HG03520 (cell line): Measurements from ENCODE around the gene MYL12A.
"Not testable (repeated sequence)": the region's sequence is repeated elsewhere in the genome, so short reads cannot be mapped to it uniquely, and the experiment has no call there.

Source experiments
- ATAC-seq: cut with Tn5 transposase; IDR thresholded peaks from one replicate; pipeline ENCODE4 v1.9.1; 2021; ENCODE audit warnings: mild to moderate bottlenecking, moderate library complexity; ENCODE audit not compliant: unreplicated experiment

Gene MYL12A

GRCh38 chr18:3254725-3255124 is 7.1 kb downstream of the MYL12A start:
- no peak for ATAC-seq

- no peak for ATAC-seq
These were observed 8.1 kb downstream of the MYL12A start for GRCh38 chr18:3255611-3256165.

- ATAC-seq = no peak
These were observed 9.4 kb downstream of the MYL12A start for GRCh38 chr18:3256693-3257626.

DNA sequence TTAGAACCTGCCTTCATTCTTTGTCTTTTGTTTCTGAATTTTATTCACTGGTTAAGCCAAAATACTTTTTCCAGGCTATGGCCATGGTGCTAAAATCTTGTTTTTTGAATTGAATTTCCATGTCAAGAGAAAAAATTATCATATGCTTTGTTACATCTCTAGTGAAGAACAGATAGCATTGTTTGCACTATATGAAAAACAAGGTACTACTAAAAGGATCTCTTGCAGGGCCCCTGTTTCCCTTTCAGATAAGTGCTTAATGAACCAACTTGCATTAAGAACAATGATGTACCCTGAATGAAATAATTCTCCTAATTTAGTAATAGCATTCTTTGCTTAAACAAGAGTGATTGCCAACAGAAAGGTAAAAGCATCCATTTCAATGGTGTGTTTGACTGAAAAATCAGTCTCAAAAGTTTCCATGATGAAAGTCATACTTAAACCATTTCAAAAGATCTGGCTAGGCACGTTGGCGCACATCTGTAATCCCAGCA is 10.1 kb downstream of the MYL12A start:
- ATAC-seq = no peak

- ATAC-seq = no peak
These were observed 13.4 kb downstream of the MYL12A start for GRCh38 chr18:3260995-3261372.

DNA sequence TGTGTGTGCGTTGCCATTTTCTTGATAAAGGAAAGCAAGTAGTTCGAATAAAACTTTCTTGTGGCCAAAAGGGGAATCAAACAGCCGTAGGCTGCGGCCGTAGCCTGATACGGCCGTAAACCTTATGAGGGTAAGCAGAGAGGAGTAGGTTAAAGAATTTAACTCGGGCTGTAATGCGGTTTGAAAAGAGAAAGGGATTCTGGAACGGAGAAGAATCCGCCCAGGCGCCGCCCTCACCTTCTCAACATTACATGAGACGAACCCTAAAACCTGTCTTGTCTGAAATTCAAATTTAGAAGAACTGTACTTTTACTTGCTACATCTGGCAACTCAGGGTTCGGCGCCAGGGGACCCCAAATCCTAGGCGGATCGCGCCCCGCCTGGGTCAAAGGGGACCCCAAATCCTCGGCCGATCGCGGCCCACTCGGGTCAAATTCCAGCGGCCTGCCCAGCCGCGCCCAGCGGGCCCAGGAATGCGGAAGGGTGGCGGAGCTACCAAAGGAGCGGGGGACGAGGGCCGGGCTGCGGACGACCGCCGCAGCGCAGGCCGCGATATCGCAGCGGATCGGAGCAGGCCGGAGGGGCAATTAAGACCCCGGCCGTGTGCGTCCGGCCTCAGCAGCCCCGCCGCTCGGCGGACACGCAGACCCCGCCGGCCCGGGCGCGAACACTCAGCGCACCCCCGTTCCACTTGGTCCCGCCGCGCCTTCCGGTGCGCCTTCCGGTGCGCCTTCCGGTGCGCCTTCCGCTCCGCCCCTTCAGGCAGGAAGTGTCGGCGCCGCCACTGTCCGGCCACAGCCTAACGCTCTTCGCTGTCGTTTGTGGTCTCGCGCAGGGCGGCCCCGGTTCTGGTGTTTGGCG is 14.0 kb downstream of the MYL12A start, which contains the start of gene MYL12B:
Gene MYL12B, plus strand, starts transcription at position 761 of the 861 bp plus-strand sequence. CDS start 10,766 bp downstream, outside the sequence.
- ATAC-seq = peak; percentile 74

DNA sequence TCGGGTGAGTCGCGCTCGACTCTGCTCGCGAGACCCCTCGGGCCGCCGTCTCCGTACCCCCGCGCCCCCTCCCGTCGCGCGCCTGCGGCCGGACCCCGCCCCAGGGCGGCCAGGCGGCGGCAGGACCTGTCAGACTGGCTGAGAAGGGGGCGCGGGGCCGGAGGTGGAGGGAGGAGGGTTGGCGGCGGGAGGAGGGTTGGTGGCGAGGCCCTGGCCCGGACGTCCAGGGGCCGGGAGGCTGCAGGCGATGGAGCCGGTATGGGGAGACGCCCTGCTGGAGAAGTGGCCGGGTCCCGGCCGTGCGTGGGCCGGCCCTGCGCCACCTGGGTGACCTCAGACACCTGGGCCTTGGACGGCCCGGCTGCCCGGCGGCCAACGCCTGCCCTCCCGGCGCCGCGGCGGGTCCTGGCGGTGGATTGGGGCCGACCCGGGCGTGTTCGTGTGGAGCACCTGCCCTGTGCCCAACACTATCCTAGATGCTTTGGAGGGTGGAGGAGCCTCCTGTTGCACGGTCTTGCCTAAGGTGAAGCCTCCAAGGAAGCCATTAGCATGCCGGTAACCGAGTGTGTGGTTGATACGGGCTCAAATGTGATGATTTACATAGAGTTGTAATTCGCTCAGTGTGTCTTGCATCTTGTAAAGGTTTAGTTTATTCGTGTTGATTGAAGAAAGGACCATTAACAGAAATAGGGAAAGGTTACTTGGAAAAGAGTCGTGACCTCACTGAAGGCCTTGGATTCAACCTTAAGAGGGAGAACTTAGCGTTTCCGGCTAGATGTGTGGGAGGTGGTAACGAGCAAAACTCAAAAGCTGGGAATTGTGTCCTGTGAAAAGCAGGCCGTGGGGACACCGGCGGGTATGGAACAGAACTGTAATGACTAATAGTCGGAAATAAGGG is 14.9 kb downstream of the MYL12A start:
- ATAC-seq = peak; percentile 32

GRCh38 chr18:3263132-3263700 is 15.6 kb downstream of the MYL12A start:
- no peak for ATAC-seq

DNA sequence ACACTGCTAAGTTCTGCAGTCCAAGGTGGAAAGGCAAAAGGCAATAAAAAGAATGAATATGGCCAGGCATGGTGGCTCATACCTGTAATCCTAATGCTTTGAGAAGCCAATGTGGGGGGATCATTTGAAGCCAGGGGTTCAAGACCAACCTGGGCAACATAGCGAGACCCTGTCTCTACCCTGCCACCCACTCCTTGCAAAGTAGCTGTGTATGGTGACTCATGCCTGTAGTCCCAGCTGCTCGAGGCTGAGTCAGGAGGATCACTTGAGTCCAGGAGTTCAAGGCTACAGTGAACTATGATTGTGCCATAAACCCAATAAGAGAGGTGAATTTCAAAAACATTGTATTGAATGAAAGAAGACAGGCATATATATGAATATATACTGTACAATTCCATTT is 16.8 kb downstream of the MYL12A start:
- no peak for ATAC-seq

- ATAC-seq = no peak
These were observed 18.0 kb downstream of the MYL12A start for GRCh38 chr18:3265564-3266033.

DNA sequence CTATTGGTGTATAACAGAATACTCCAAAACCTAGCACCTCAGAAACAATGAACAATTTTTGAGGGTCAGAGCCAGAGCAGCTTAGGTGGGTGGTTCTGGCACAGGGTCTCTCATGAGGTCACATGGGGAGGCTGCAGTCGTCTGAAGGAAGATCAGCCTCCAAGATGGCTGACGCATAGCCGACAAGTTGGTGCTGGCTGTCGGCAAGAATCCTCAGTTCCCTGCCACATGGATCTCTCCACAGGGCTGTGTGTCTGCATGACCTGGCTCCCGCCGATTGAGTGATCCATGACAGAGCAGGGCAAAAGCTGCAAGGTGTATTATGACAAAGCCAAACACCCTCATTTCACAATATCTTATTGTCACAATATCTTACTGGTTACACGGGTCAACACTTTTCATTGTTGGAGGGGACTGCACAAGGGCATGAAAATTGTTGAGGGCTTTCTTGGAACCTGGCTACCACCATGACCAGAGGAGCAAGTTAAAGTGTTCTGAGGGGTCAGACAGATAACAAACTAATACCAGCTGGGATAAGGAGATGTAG is 18.5 kb downstream of the MYL12A start:
- ATAC-seq = no peak

- ATAC-seq = no peak
These were observed 20.7 kb downstream of the MYL12A start for GRCh38 chr18:3268306-3268705.

- no peak for ATAC-seq
These were observed 21.8 kb downstream of the MYL12A start for GRCh38 chr18:3269241-3269913.

- no peak for ATAC-seq
These were observed 22.3 kb downstream of the MYL12A start for GRCh38 chr18:3269914-3270299.

- no peak for ATAC-seq
These were observed 25.4 kb downstream of the MYL12A start for GRCh38 chr18:3273042-3273441.

- not testable (repeated sequence) for ATAC-seq
These were observed 30.1 kb downstream of the MYL12A start for GRCh38 chr18:3277643-3278213.

DNA sequence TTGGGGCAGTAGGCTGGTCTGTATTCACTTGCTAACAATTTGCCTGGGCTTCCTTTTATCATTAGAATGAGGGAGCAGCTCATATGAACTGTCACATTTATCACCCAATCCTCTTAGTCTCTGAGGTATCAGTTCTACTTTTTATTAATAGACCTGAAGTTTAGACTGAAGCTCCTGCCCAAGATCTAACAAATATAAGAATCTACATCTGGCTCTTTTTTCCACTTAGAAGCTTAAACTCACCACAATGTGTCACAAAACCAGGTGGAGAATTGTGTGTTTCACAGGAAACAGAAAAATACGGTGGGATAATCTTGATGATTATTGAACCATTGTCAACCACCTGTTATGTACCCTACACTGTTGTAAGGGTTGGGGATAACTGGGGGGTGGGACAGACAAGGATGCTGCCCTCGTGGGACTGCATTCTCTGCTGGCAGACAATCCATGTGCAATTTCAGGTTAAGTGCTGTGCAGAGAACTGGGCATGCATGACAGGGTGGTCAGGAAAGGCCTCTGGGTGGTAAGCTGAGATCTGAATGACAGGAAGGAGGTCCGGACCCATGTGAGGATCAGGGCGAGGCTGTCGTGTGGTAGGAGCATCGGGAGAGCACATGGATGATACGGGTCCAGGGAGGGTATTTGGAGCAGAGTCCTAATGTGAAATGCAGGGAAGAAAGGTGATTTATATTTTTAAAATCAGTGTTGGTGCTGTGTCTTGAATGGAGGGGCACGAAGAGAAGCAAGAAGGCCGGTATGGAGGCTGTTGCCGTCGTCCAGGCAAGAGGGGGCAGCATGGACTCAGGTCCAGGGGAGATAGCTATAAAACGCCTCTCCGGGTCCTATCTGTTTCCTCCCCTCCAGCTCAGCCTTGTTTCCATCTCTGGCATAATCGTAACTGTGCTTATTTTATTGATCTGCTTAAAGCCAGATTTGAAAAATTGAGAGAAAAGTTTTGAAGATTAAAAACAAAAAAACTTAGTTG is 31.9 kb downstream of the MYL12A start:
- ATAC-seq = peak; percentile 68
